ENCODE measurements around the gene PARD3. TPM values are rescaled to one million over a fixed set of nuclear protein-coding genes. Genes with fewer than 3 reads are reported as not detected.

Gene PARD3
- total and polyA plus RNA-seq, 10 of the 15 experiments (the other 5 are each of a cell fraction or from before 2014, with no cell fraction given), result 2.6 to 43.1 (median 13.9) TPM

DNA sequence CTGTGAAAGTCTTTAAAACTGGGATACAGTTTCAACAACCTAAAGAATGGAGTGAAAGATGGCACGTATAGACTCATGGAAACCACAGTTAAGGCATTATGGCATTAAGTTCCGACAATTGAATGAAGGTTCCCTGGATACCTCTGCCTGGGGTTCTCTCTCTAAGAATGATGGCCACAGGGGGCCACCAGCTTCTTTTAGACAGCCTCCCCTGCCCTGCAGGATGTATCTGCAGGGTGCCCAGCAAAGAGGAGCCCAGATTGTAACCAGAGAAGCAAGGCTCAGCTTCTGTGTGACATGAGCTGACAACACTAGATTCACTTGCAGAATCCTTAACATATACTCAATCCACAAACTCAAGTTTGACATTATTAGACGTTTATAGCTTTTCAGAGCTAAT, 645.4 kb downstream of the PARD3 start:
- in situ Hi-C loops (cut with MboI) (no loop called here), intact Hi-C loops (cut with micrococcal nuclease; ENCODE audit: unreplicated experiment) (no loop called here)
- Histone ChIP-seq H2AFZ (ENCODE audit: control insufficient read depth, low read depth, low read length) (no peak overlapping the region), H3K79me2 (ENCODE audit: control insufficient read depth, insufficient read depth, low read length) (no peaks in the 10 kb centered on the region), H3K9ac (ENCODE audit: control insufficient read depth, insufficient read depth, low read length) (no peak overlapping the region), H3K27me3 (replicated peaks in 1 of 2; ENCODE audit: control insufficient read depth in 2 of 2, insufficient read depth in 2 of 2, low read length in 1 of 2) (no peaks in the 10 kb centered on the region), H3K4me1 (ENCODE audit: control insufficient read depth, insufficient read depth, low read length) (no peaks in the 10 kb centered on the region), H3K27ac (ENCODE audit: control insufficient read depth, insufficient read depth) (no peak overlapping the region), H3K9me3 (replicated peaks; ENCODE audit: control insufficient read depth, insufficient read depth, low read length) (no peaks in the 10 kb centered on the region), H4K20me1 (ENCODE audit: control insufficient read depth, insufficient read depth) (no peaks in the 10 kb centered on the region), H3K4me3 (no peak overlapping the region), H3K4me2 (ENCODE audit: control insufficient read depth, insufficient read depth) (no peak overlapping the region), H3K36me3 (ENCODE audit: control insufficient read depth in 2 of 2, insufficient read depth in 2 of 2, low read length in 1 of 2) (no peaks in the 10 kb centered on the region)
- ChIA-PET SMC1A (ENCODE audit: uncharacterized antibody, unreplicated experiment) (interaction anchor here (1.3 kb wide), 1 partner anchor 10 kb away, joined by 5 read pairs; no protein-coding TSS in a partner anchor), POLR2A (interaction anchor here (0.6 kb wide), 1 partner anchor 437 kb away, joined by 9 read pairs; no protein-coding TSS in a partner anchor), CTCF (interaction anchor here (1.2 to 1.3 kb wide), 2 partner anchors 8 to 836 kb away, joined by 3 to 6 read pairs; no protein-coding TSS in a partner anchor), RAD21 (ENCODE audit: unreplicated experiment) (interaction anchor here (0.6 to 1.9 kb wide), 2 partner anchors 28 to 67 kb away, joined by 3 to 6 read pairs; no protein-coding TSS in a partner anchor)
- whole genome bisulfite sequencing (ENCODE audit: insufficient coverage, insufficient replicate concordance, low lambda C conversion rate, missing lambda C conversion rate), result 27% methylated on average over 3 of the region's 3 CpGs
- no TSS peak for BruUV-seq (replicated peaks)
- ATAC-seq (no peak), FAIRE-seq (no peak), DNase-seq (ENCODE audit: low read depth, low spot score) (no peak)
- TF ChIP-seq EED (IDR thresholded peaks at IDR 0.05; ENCODE audit: low read depth) (no peak), RCOR1 (conservative IDR thresholded peaks at IDR 0.05; ENCODE audit: low read depth, low read length) (no peak), PML (IDR thresholded peaks at IDR 0.05; ENCODE audit: low read length) (no peak), CBFB (IDR thresholded peaks at IDR 0.05; ENCODE audit: low read depth) (no peak), MEF2A (IDR thresholded peaks at IDR 0.05; ENCODE audit: insufficient read depth, low read depth, low read length) (no peak), HDAC2 (IDR thresholded peaks at IDR 0.05) (no peak)
- TF ChIP-seq, protein P1, sequence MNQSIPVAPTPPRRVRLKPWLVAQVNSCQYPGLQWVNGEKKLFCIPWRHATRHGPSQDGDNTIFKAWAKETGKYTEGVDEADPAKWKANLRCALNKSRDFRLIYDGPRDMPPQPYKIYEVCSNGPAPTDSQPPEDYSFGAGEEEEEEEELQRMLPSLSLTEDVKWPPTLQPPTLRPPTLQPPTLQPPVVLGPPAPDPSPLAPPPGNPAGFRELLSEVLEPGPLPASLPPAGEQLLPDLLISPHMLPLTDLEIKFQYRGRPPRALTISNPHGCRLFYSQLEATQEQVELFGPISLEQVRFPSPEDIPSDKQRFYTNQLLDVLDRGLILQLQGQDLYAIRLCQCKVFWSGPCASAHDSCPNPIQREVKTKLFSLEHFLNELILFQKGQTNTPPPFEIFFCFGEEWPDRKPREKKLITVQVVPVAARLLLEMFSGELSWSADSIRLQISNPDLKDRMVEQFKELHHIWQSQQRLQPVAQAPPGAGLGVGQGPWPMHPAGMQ (IDR thresholded peaks at IDR 0.05; ENCODE audit: borderline replicate concordance), result no peak

All from GM12878 (cell line).